Stimulated activated naive CD8-positive, alpha-beta T cell treated with anti-CD3 and anti-CD28 coated beads, Interleukin-15, Interleukin-2, amounts not matched to agents 100 ng/mL and 50 ng/mL, for 24 hours (primary cell): ENCODE data around the gene PBX4.

Experiments
- H3K27ac Mint-ChIP-seq: one replicate; pipeline ENCODE4 v1.8.0; 2021; ENCODE audit warnings: mild to moderate bottlenecking, mixed read lengths
- H3K27me3 Mint-ChIP-seq: one replicate; pipeline ENCODE4 v1.8.0; 2021; ENCODE audit warnings: mixed read lengths
- H3K36me3 Mint-ChIP-seq: one replicate; pipeline ENCODE4 v1.8.0; 2021; ENCODE audit warnings: low read depth, mixed read lengths
- H3K4me1 Mint-ChIP-seq: one replicate; pipeline ENCODE4 v1.8.0; 2021; ENCODE audit warnings: low read depth, mixed read lengths
- H3K4me3 Mint-ChIP-seq: one replicate; pipeline ENCODE4 v1.8.0; 2021; ENCODE audit warnings: mild to moderate bottlenecking, mixed read lengths
- H3K9me3 Mint-ChIP-seq: one replicate; pipeline ENCODE4 v1.8.0; 2021; ENCODE audit warnings: mixed read lengths

Gene PBX4

GRCh38 chr19:19514881-19515641 is 103.4 kb downstream of the PBX4 start, which contains the start of gene TSSK6:
TSSK6 (minus strand) TSS chr19:19515548; CDS start chr19:19515427, 121 bp downstream.
- peak within 1 kb of the TSS; percentile 90 for H3K27ac Mint-ChIP-seq
- H3K9me3 Mint-ChIP-seq: no peaks in the 10 kb centered on the region
- no peaks in the 10 kb centered on the region for H3K27me3 Mint-ChIP-seq
- H3K4me3 Mint-ChIP-seq: peak within 1 kb of the TSS; percentile 96
- H3K4me1 Mint-ChIP-seq: peaks cover 24% of the 10 kb centered on the region
- peaks cover 12% of the 10 kb centered on the region for H3K36me3 Mint-ChIP-seq

- Mint-ChIP-seq H3K4me1 (peaks cover 20% of the 10 kb centered on the region), H3K9me3 (no peaks in the 10 kb centered on the region), H3K4me3 (peak overlapping the region; percentile 23), H3K36me3 (peaks cover 3% of the 10 kb centered on the region), H3K27ac (no peak overlapping the region), H3K27me3 (no peaks in the 10 kb centered on the region)
These were observed 104.3 kb downstream of the PBX4 start for GRCh38 chr19:19514215-19514657.

GRCh38 chr19:19513682-19514081 is 104.8 kb downstream of the PBX4 start:
- Mint-ChIP-seq H3K4me3 (no peak overlapping the region), H3K36me3 (no peaks in the 10 kb centered on the region), H3K4me1 (peaks cover 17% of the 10 kb centered on the region), H3K27ac (no peak overlapping the region), H3K27me3 (no peaks in the 10 kb centered on the region), H3K9me3 (no peaks in the 10 kb centered on the region)
